Measurements from ENCODE around the gene ACTR10.
"Not testable (repeated sequence)": the region's sequence is repeated elsewhere in the genome, so short reads cannot be mapped to it uniquely, and the experiment has no call there.

ACTR10 gene

DNA sequence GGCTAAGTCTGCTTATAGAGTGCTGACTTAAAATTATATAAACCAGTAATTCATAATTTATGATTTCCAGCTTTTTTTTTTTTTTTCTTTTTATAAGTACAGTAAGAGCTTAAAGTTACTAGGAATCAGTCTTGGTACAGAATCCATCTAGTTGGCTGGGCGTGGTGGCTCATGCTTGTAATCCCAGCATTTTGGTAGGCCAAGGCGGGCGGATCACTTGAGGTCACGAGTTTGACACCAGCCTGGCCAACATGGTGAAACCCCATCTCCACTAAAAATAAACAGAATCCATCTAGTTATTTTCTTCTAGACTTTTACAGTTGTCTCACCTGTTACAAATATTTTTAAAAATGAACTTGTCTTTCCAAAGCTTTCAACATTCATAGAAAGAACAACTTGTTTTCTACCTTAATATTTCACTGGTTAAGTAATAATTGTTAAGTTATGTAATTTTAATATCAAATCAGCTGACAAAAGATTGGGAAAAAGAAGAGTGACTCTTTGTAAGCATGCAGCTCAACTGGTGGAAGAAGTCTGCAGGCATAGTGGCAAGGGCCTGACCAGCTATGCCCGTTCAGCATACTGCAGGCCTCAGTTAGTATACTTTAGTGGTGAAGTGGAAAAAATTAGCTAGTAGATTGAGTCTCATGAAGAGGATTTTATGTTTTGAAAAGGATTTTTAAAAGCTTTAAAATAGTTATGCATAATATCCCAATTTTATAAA lies 27.3 kb downstream of the ACTR10 start:
- DNase-seq, result no peak

- DNase-seq, result peak; percentile 16
These were observed 38.6 kb downstream of the ACTR10 start for GRCh38 chr14:58238252-58239243.

GRCh38 chr14:58239244-58240195 lies 39.6 kb downstream of the ACTR10 start:
- peak; percentile 87 for DNase-seq

DNA sequence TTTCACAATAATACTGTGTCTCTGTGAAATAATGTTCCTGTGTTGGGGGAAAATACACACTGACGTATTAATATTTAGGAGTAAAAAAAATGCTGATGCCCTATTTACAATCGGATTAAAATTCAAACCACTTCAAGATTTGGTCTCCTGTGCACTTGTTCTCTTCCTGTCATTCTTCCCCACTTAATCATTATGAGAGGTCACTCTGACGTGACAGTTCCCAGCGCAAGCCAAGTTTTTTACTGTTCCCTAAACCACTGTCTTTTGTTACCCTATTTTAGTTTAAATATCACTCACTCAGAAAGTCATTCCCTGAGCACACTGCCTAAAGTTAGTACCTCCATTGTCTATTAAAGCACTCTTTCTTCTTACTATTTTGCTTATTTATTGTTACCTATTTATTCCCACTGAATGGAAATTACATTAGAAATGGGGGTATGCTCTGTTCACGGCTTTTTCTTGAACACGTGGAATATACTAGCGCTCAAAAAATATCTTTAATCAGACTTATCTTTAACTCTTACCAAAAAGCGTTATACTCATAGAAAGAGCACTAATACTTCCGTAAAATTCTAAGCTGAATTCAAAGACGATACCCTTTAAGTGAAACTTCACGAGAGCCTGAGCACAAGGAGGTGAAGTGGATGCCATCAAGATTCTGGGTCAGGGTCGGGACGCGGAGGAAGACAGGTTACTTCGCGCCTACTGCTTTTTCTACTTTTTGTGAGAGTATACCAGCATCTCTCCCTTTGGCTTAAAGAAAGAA lies 44.0 kb downstream of the ACTR10 start:
- DNase-seq, result no peak

GRCh38 chr14:58244556-58245387 lies 44.8 kb downstream of the ACTR10 start, which contains the start of gene PSMA3:
Gene PSMA3, plus strand, starts transcription at chr14:58244843. Its CDS starts 78 bp downstream, at chr14:58244921.
- peak; percentile 97 for DNase-seq

DNA sequence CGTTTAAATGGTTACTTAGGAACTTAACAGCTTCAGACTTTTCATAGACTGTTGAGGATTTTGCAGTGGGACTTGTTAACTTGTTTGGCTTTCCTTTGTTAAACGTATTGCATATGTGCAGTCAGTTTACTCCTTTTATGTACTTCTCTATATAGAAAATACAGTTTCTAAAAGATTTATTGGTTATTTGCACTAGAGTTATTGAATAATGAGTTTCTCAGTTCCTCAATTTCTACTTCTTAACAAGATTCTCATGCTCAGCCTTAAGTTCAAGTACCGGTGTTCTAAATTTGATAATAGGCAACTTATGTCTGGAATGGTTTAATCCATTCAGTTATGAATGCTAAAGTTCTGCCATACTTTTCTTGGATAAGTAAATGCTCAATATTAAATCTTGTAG lies 45.6 kb downstream of the ACTR10 start:
- no peak for DNase-seq

DNA sequence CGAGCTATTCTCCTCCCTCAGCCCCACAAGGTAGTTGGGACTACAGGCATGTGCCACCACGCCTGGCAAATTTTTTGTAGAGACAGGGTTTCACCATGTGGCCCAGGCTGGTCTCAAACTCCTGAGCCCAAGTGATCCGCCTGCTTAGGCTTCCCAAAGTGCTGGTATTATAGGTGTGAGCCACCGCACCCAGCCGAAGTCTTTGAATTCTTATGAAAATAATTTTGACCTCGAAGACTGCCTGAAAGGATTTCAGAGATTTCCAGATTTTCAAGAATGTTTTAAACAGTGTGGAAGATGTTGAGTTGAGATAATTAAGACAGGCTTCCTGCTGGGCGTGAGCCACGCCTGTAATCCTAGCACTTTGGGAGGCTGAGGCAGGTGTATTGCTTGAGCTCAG lies 49.7 kb downstream of the ACTR10 start:
- no peak for DNase-seq

DNA sequence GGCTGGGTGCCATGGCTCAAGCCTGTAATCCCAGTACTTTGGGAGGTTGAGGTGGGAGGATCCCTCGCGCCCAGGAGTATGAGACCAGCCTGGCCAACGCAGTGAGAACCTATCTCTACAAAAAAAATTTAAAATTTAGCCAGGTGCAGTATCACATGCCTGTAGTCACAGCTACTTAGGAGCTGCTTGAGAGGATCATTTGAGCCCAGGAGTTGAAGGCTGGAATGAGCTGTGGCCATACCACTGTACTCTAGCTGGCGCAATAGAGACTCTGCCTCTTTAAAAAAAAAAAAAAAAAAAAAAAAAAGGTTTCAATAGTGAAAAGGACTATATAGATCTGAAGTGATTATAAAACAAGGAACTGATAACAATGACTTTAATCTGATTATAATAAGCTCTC lies 58.2 kb downstream of the ACTR10 start:
- DNase-seq, result no peak

DNA sequence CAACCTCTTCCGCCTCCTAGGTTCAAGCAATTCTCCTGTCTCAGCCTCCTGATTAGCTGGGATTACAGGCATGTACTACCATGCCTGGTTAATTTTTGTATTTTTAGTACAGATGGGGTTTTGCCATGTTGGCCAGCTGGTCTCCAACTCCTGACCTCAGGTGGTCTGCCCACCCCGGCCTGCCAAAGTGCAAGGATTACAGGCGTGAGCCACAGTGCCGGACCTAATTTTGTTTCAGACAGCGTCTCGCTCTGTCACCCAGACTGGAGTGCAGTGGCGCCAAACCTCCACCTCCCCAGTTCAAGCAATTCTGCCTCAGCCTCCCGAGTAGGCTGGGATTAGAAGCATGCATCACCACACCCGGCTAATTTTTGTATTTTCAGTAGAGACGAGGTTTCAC lies 62.1 kb downstream of the ACTR10 start:
- DNase-seq, result not testable (repeated sequence)

DNA sequence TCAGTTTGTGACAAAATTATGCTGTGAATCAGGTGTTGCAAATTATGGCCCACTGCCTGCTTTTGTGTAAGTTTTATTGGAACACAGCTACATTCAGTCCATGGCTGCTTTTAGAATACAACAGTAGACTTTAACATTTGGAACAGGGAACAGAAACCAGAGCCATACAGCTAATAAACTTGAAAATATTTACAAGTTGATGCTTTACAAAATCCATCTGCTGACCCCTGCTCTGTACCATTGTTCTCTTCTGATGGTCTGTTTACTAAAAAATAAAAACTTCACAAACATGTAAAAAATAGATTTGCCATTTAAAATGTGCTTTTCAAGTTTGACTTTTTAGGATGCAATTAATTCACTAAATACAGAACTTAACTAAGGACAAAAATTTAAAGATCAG lies 65.5 kb downstream of the ACTR10 start:
- no peak for DNase-seq

DNA sequence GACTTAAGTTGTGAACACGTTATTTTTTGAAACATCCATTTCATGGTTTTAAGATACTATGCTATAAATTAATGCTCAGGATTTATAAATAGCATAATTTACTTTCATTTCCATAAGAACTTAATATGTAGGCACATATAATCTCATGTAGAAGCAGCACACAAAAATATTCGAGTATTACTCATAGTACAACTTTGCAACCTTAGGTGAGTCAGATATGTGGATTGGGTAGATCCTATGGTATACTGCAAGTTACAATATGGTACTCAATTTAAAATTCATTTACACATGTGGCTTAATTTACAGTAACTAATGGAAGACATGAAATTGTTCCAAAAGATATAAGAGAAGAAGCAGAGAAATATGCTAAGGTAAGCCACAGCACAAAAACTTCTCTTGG lies 70.7 kb downstream of the ACTR10 start:
- DNase-seq, result no peak

GRCh38 chr14:58272588-58273372 lies 72.8 kb downstream of the ACTR10 start:
- DNase-seq, result no peak

DNA sequence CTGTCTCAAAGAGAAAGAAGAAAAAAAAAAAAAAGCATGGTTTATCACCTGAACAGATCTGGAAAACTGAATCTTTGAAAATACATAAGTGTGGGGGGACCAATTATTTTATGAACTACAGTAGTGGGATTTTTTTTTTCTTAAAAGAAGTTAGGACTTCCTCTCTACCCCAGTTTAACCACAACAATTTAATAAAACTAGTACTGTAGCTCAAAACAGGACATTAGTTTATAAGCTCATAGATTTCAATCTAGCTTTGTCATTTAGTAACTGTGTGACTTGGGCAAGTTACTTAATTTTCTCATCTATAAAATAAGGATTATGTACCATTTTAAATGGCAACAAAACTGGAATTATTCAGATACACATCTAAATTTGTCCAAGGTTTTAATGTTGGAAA lies 74.9 kb downstream of the ACTR10 start:
- no peak for DNase-seq

DNA sequence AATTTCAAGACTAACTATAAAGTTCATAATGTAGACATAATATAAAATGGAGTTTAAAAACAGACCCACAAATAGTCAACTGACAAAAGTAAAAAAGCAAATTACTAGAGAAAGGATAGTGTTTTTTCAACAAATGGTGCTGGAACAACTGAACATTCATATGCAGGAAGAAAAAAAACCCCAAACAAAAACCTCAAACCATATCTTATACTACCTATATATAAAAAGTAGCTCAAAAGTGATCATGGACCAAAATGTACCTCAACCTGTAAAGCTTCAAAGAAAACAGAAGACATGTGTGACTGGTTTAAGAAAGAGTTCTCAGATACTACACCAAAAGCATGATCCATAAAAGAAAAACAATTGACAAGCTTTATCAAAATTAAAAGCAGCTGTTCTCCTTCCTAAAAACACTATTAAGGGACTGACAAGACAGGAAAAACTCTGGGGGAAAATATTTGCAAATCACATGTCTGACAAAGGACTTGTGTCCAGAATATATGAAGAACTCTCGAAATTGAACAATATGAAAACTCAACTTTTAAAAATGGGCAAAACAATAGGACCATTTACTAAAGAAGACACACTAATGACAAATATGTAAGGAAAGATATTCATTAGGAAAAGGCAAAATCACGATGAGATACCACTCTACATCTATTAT lies 75.7 kb downstream of the ACTR10 start:
- no peak for DNase-seq

DNA sequence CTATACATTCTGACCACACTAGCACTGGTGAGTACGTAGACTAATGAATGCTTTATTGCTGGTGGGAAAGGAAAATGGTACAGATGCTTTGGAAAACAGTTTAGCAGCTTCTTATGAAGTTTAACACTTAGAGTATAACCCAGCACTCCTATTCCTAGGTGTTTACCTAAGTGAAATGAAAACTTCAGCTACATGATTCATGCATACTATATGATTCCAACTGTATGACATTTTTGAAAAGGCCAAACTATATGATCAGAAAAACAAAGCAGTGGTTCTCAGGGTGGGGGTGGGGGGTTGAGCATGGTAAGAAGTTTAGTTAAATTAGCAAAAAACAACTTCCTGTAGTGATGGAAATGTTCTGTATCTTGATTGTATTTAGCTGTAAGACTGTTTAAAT lies 76.3 kb downstream of the ACTR10 start:
- DNase-seq, result no peak

GRCh38 chr14:58278177-58278576 lies 78.2 kb downstream of the ACTR10 start:
- no peak for DNase-seq

GRCh38 chr14:58280954-58281787 lies 81.2 kb downstream of the ACTR10 start:
- DNase-seq, result peak; percentile 39

GRCh38 chr14:58281969-58282368 lies 82.0 kb downstream of the ACTR10 start:
- no peak for DNase-seq

All from retina (tissue), 1 donor.